ENCODE results near the gene RNU7-1. TPM values are rescaled to one million over a fixed set of nuclear protein-coding genes. Genes with fewer than 3 reads are reported as not detected.

Gene RNU7-1
- total and polyA plus RNA-seq, 2 donors (not counting 1 experiment from before 2014, with no cell fraction given) = not detected

- CTCF ChIA-PET = no interaction called here
- H3K36me3 ChIP-seq (replicated peaks in 1 of 2; ENCODE audit: control extremely low read depth in 1 of 2, control insufficient read depth in 1 of 2, extremely low read depth in 1 of 2, insufficient read depth in 2 of 2, low read length in 1 of 2) = peaks cover under 1 to 66% of the 10 kb centered on the region in 2 experiments
Observed at GRCh38 chr12:6980740-6981139, 37.1 kb downstream of the RNU7-1 start.

More at GRCh38 chr12:6980740-6981139, 37.1 kb downstream of the RNU7-1 start:
- no peak overlapping the region for H3K4me2 ChIP-seq (replicated peaks; ENCODE audit: low read depth, low read length, poor library complexity, severe bottlenecking)
- intact Hi-C loops (cut with micrococcal nuclease) = no loop called here
- H3K27me3 ChIP-seq (replicated peaks in 1 of 4; ENCODE audit: control extremely low read depth in 1 of 4, control insufficient read depth in 3 of 4, insufficient read depth in 4 of 4, low read length in 3 of 4) = no peaks in the 10 kb centered on the region
- H3K79me2 ChIP-seq (ENCODE audit: control insufficient read depth, insufficient read depth, low read length) = peaks cover 5% of the 10 kb centered on the region
- H3K9ac ChIP-seq (ENCODE audit: low read length) = no peak overlapping the region
- Mint-ChIP-seq H3K27me3 (no peaks in the 10 kb centered on the region), H3K4me1 (no peaks in the 10 kb centered on the region), H3K27ac (no peak overlapping the region), H3K4me3 (no peak overlapping the region), H3K9me3 (ENCODE audit: insufficient read depth) (no peaks in the 10 kb centered on the region)
- H4K20me1 ChIP-seq (ENCODE audit: control insufficient read depth, insufficient read depth, low read length, poor library complexity, severe bottlenecking) = peaks cover 5% of the 10 kb centered on the region
- no peak overlapping the region for H3K27ac ChIP-seq (ENCODE audit: low read length in 2 of 2)
- no peak for DNase-seq
- TF ChIP-seq EZH2 (IDR thresholded peaks at IDR 0.05; ENCODE audit: borderline replicate concordance, insufficient read depth, low read depth, low read length, poor library complexity, severe bottlenecking) (no peak), CTCF (IDR thresholded peaks at IDR 0.05) (no peak)
- no peaks in the 10 kb centered on the region for H3K4me1 ChIP-seq (ENCODE audit: control insufficient read depth in 2 of 2, insufficient read depth in 2 of 2, low read length in 2 of 2)
- no peaks in the 10 kb centered on the region for H3K9me3 ChIP-seq (ENCODE audit: control extremely low read depth in 1 of 3, control insufficient read depth in 2 of 3, insufficient read depth in 1 of 3, low read length in 2 of 3)
- no peak overlapping the region for H3K4me3 ChIP-seq (ENCODE audit: control extremely low read depth in 1 of 5, extremely low read depth in 1 of 5, insufficient read depth in 1 of 5, low read depth in 2 of 5, low read length in 4 of 5)
- POLR2A ChIA-PET = no interaction called here
- no peak overlapping the region for H2AFZ ChIP-seq (ENCODE audit: insufficient read depth, low read depth, low read length, poor library complexity, severe bottlenecking)
- no peak for ATAC-seq (ENCODE audit: low read depth)

Measured in B cell (primary cell).